Aorta (tissue), 5 donors: ENCODE measurements around the gene CEP170B. TPM values are rescaled to one million over a fixed set of nuclear protein-coding genes. Genes with fewer than 3 reads are reported as not detected.

Experiments
- ATAC-seq: fragments of 200-7000 bp; cut with Tn5 transposase; one replicate; pipeline ENCODE4 v1.9.1; 2022; ENCODE audit warnings: moderate library complexity; ENCODE audit not compliant: low FRiP score
- DNase-seq, 2 donors: peaks; one replicate each; pipeline ENCODE4 v3.0.0-alpha.2; 2020
- H3K27ac ChIP-seq, 2 donors: one replicate each; pipeline ENCODE4 v1.5.1; 2013; ENCODE audit warnings: low read length in 2 of 2, mild to moderate bottlenecking in 2 of 2, moderate library complexity in 2 of 2, control low read depth in 1 of 2, inconsistent platforms in 1 of 2, low read depth in 1 of 2
- H3K27me3 ChIP-seq, 2 donors: one replicate each; pipeline ENCODE4 v1.6.1; 2013; ENCODE audit warnings: control low read depth in 1 of 2, low read length in 1 of 2, mild to moderate bottlenecking in 1 of 2, moderate library complexity in 1 of 2; ENCODE audit not compliant: insufficient read depth in 2 of 2, control insufficient read depth in 1 of 2
- H3K36me3 ChIP-seq, 2 donors: one replicate each; pipeline ENCODE4 v1.6.1; 2013; ENCODE audit warnings: control low read depth in 1 of 2, low read length in 1 of 2, mild to moderate bottlenecking in 1 of 2; ENCODE audit not compliant: insufficient read depth in 2 of 2, control insufficient read depth in 1 of 2
- H3K4me1 ChIP-seq, 2 donors: one replicate each; pipeline ENCODE4 v1.6.1; 2013; ENCODE audit warnings: low read length in 2 of 2, control low read depth in 1 of 2, mild to moderate bottlenecking in 1 of 2, moderate library complexity in 1 of 2; ENCODE audit not compliant: insufficient read depth in 2 of 2, control insufficient read depth in 1 of 2
- H3K4me3 ChIP-seq, 2 donors: one replicate each; pipeline ENCODE4 v1.5.1; 2013; ENCODE audit warnings: low read length in 2 of 2, control low read depth in 1 of 2, mild to moderate bottlenecking in 1 of 2
- H3K9me3 ChIP-seq: one replicate; pipeline ENCODE4 v1.6.1; 2013; ENCODE audit warnings: mild to moderate bottlenecking, low read length; ENCODE audit not compliant: control insufficient read depth
- WGBS, 2 donors: extraction: QIAGEN DNeasy Blood & Tissue Kit; methylation state at CpG; one replicate each; pipeline ENCODE4 v1.1.7; 2013; 5-methylcytosine and 5-hydroxymethylcytosine counted together
- intact Hi-C, 2 donors: fragments of 100-400 bp; cut with DNase I; formaldehyde crosslinking; loops; one replicate each; pipeline versions ENCODE4 v1.14.2 to v1.15.0; 2022
- polyA plus RNA-seq, 2 donors: library from polyadenylated mRNA; stranded (reverse); fragments of 200-250 nt; gene quantifications; one replicate each; pipeline ENCODE4 v1.2.3, GENCODE V29; 2013
- total RNA-seq, 2 donors: library from RNA; stranded (reverse); fragmentation: NEBNext Ultra II Directional; extraction: Animal tissue kit (Norgen Biotek cat#: 25700); gene quantifications; one replicate each; pipeline ENCODE4 v1.2.1, GENCODE V29; 2021
- donor health status: healthy with polysubstance abuse.
- donor health status: Bipolar disorder and iron deficiency.
- donor health status: DM: no; HTN: no; CAD: no.
- donor health status: DM: no; HTN: no; CAD: no.
- donor health status: DM: yes; HTN: yes; CAD: no.

Gene CEP170B
- total and polyA plus RNA-seq, 4 donors: 6.4 to 36.2 (median 23.1) TPM

DNA sequence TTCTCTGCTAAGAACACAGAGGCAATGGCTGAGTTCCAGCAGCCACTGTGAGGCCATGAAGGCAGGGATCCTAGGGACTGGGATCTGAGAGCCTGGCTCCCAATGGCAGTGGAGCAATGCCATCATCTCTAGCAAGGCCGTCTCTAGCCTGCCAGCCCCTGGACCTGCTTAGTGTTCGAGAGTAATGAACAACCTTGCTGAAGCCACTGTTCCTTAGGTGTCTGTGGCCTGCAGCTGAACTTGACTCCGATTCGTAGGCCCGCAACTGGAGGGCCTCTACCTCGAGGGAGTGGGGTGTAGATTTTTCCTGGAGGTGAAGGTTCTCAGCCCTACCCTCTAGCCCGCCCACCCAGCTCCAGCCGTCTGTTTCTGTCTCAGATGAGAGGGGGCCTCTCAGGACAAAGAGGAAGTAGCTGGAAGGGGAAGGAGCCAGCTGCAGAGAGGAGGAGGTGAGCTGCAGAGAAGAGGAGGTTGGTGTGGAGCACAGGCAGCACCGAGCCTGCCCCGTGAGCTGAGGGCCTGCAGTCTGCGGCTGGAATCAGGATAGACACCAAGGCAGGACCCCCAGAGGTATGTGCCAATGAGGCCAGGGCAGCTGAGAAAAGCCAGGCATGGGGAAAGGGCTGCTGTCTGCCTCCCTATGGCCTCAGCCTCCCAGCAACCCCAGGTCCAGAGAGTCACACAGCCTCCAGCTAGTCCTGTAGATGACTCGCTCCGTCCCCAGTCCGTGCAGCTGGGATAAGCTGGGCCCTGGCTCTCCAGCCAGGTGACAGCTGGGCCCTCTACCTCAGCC lies 59.5 kb downstream of the CEP170B start, which contains the start of gene PLD4:
Gene PLD4 (plus strand): TSS at position 459 of the 793 bp plus-strand sequence. CDS start 2,262 bp downstream, outside the sequence.
- intact Hi-C loops: no loop called here
- no peak within 1 kb of the TSS for H3K4me3 ChIP-seq
- peaks cover 2% of the 10 kb centered on the region for H3K9me3 ChIP-seq
- H3K36me3 ChIP-seq: no peaks in the 10 kb centered on the region
- no peak within 1 kb of the TSS for H3K27ac ChIP-seq
- 88 to 92% methylated on average over 14 of the region's 14 CpGs for WGBS, 2 donors
- no peaks in the 10 kb centered on the region for H3K27me3 ChIP-seq
- no peak for ATAC-seq
- no peaks in the 10 kb centered on the region for H3K4me1 ChIP-seq
- DNase-seq: no peak

DNA sequence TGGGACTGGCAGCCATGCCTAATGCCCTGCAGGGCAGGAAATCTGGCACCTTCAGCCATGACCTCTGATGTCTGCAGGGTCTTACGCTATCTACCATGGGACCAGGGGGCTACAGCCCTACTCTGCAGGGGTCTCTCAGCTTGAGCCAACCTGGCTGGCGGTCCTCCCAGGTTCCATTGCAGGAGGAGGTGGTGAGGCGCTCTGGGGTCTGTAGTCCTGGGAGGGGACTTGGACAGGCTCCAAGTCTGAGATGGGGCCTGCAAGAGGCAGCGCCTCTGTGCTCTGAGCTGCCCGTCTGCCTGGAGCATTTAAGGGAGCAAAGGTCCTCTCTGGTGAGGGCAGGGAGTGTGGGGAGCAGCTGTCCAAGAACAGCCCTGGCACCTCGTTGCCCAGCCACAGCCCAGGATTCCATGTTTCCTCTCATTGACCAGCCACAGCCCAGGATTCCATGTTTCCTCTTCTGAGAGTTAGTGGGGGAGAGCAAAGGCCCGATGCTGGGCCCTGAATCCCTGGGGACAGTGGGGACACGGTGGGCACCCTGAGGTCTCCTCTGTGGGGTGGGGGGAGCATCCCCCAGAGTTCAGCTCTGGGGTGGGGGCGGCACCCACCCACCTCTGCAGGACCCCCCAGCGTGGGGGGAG lies 60.3 kb downstream of the CEP170B start:
- ATAC-seq (no peak), DNase-seq (no peak)
- no peaks in the 10 kb centered on the region for H3K4me1 ChIP-seq
- H3K9me3 ChIP-seq: peaks cover 2% of the 10 kb centered on the region
- WGBS, 2 donors: 77 to 79% methylated on average over 10 of the region's 10 CpGs
- H3K4me3 ChIP-seq: no peak overlapping the region
- H3K27me3 ChIP-seq: no peaks in the 10 kb centered on the region
- intact Hi-C loops: no loop called here
- no peak overlapping the region for H3K27ac ChIP-seq
- H3K36me3 ChIP-seq: no peaks in the 10 kb centered on the region

DNA sequence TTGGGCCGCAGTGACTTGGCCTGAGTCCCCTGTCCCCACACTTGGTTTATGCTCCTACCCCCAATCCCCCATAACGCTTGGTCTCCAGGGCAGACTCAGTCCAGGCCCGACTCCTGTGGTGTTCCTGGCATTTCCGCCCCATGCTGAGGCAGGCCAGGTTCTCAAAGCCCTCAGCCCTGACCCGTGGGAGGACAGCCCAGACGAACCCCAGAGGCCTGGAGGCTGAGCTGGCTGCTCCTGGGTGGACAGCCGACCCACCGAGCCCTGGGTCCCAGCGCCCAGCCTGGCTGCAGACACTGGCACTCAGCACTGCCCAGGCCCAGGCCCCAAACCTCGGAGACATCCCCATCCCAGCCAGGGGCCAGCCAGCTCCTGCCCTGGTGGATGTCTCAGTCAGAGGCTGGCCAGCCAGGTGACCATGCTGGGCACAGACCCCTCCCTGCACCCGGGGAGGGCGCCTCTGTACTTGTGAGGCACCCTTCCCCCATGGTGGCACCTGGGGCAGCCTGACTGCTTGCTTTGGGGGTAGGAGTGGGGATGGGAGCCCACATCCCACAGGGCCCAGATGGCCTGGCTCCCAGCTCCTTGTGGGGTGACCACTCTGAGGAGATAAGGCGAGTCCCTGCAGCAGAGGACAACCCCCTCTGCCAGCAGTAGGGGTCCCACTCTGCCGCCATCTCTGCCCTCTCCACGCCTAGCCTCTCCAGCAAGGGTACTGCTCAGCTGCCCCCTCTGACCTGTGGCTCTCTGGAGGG lies 61.0 kb downstream of the CEP170B start:
- no peaks in the 10 kb centered on the region for H3K4me1 ChIP-seq
- no peak overlapping the region for H3K4me3 ChIP-seq
- no peak overlapping the region for H3K27ac ChIP-seq
- DNase-seq (peak in 1 of 2 donors; percentile 67), ATAC-seq (no peak)
- intact Hi-C loops: no loop called here
- WGBS, 2 donors: 80 to 82% methylated on average over 15 of the region's 15 CpGs
- no peaks in the 10 kb centered on the region for H3K36me3 ChIP-seq
- H3K27me3 ChIP-seq: no peaks in the 10 kb centered on the region
- peaks cover 2% of the 10 kb centered on the region for H3K9me3 ChIP-seq

DNA sequence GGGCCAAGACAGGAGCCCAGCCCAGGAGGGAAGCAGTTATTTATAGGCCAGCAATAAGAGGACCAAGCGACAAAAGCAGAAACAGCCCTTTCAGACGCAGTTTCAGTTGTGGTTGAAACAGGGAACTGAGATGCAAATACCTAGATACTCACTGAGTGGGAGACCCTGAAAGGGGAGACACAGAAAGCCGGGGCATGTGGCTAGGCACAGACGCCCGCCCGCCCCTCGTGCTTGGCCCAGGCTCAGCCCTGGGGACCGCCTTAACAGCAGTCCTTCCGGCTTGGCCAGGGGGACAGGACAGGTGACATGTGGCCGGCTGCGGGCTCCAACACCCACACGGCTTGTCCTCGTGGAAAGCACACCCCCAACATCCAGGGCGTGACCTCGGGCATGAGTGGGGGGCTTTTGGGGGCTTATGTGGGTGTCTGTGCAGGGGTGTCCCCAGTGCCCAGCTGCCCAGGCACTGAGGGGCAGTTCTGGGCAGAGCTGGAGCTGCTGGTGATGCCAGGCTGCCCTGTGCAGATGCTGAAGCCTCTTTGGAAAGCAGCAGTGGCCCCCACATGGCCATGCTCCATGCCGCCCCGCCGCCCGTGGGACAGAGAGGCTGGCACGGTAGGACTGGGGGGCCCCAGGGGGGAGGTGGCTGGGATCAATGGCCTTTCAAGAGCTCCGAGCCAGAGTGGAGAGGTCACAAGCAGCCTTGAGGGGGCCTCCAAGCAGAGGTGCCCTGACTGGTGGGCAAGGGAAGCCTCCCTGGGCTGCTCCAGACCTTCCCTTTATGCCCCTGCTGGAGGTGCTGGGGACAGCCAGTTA lies 61.8 kb downstream of the CEP170B start:
- H3K27me3 ChIP-seq: no peaks in the 10 kb centered on the region
- no peaks in the 10 kb centered on the region for H3K4me1 ChIP-seq
- no peak overlapping the region for H3K4me3 ChIP-seq
- ATAC-seq (no peak), DNase-seq (peak in 1 of 2 donors; percentile 73)
- no peak overlapping the region for H3K27ac ChIP-seq
- WGBS, 2 donors: 62 to 67% methylated on average over 21 of the region's 21 CpGs
- intact Hi-C loops: no loop called here
- H3K9me3 ChIP-seq: peaks cover 2% of the 10 kb centered on the region
- H3K36me3 ChIP-seq: no peaks in the 10 kb centered on the region

DNA sequence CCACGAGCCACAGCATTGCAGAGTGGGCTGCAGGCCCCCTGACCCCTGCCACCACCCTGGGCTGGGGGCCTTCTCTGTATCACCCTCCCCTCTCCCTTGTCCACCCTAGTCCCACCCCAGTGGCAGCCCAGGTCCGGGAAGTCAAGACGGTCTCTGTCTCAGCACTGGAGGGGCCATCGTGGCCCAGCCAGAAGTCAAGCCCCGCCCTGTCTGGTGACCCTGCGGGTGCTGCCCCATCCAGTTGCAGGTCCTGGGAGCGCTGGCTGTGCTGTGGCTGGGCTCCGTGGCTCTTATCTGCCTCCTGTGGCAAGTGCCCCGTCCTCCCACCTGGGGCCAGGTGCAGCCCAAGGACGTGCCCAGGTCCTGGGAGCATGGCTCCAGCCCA lies 62.4 kb downstream of the CEP170B start:
- DNase-seq: peak in 1 of 2 donors; percentile 66

DNA sequence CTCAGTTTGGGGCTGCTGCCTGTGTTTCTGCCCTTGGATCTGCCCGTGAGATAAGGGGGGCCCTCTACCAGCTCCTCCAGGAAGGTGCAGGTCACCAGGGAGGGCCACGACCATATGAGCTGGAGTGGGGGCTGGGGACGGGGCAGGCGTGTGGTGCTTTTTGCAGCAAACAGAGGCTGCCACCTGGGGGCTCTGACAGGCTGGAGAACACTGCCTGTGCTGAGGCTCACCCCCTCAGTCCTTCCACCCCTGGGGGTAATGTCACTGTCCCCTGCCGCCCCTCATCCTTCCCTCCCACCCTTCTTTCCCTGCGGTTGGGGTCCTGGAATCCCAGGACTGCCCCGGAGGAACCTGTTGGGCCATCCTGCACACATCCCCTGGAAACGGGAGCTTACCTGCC lies 62.8 kb downstream of the CEP170B start:
- WGBS, 2 donors: 65 to 69% methylated on average over 8 of the region's 8 CpGs
- no peak for ATAC-seq
- peak in 1 of 2 donors; percentile 67 for DNase-seq
- Histone ChIP-seq H3K4me1 (no peaks in the 10 kb centered on the region), H3K27me3 (no peaks in the 10 kb centered on the region), H3K9me3 (peaks cover 2% of the 10 kb centered on the region), H3K4me3 (no peak overlapping the region), H3K27ac (no peak overlapping the region), H3K36me3 (no peaks in the 10 kb centered on the region)
- intact Hi-C loops: no loop called here

More for the DNA sequence above, 62.4 kb downstream of the CEP170B start:
- H3K36me3 ChIP-seq: no peaks in the 10 kb centered on the region
- no peaks in the 10 kb centered on the region for H3K27me3 ChIP-seq
- H3K4me1 ChIP-seq: no peaks in the 10 kb centered on the region
- intact Hi-C loops: no loop called here
- H3K4me3 ChIP-seq: no peak overlapping the region
- H3K27ac ChIP-seq: no peak overlapping the region
- no peak for ATAC-seq
- 67 to 77% methylated on average over 7 to 10 of the region's 10 CpGs for WGBS, 2 donors
- peaks cover 2% of the 10 kb centered on the region for H3K9me3 ChIP-seq

DNA sequence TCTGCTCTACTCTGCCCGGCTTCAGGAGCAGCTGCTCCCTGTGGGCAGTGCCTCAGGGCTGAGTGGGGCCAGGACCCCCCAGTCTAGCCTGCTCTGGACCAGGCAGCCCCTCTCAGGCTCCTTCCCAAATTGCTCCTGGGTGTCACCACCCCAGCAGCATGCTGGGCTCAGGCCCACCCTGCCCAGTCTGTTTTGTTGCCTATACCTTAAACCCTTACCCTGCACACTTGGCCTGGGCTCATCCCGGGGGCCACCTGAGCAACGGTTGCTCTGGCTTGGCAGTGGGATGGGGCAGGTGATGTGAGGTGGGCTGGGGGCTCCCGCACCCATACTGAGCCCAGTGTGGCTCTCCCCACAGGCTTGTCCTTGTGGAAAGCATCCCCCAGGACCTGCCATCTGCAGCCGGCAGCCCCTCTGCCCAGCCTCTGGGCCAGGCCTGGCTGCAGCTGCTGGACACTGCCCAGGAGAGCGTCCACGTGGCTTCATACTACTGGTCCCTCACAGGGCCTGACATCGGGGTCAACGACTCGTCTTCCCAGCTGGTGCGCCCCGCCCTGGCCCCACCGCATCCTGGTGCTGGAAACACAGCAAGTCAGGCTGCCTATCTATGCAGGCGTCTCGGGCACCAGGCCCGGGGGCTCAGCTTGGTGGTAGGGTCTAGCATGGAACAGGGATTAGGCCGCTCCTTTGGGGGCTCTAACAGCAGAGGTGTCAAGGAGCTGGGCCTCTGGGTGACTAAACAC lies 63.5 kb downstream of the CEP170B start:
- no peaks in the 10 kb centered on the region for H3K27me3 ChIP-seq
- intact Hi-C loops: no loop called here
- 87 to 89% methylated on average over 17 of the region's 17 CpGs for WGBS, 2 donors
- ATAC-seq: no peak
- peaks cover 2% of the 10 kb centered on the region for H3K9me3 ChIP-seq
- H3K27ac ChIP-seq: no peak overlapping the region
- no peaks in the 10 kb centered on the region for H3K4me1 ChIP-seq
- no peaks in the 10 kb centered on the region for H3K36me3 ChIP-seq
- H3K4me3 ChIP-seq: no peak overlapping the region
- DNase-seq: peak in 1 of 2 donors; percentile 67
